Measurements from ENCODE around the gene ENG. TPM values are rescaled to one million over a fixed set of nuclear protein-coding genes. Genes with fewer than 3 reads are reported as not detected.

Gene ENG
- total RNA-seq, 1 experiment from 2014 or later: 0.18 TPM

DNA sequence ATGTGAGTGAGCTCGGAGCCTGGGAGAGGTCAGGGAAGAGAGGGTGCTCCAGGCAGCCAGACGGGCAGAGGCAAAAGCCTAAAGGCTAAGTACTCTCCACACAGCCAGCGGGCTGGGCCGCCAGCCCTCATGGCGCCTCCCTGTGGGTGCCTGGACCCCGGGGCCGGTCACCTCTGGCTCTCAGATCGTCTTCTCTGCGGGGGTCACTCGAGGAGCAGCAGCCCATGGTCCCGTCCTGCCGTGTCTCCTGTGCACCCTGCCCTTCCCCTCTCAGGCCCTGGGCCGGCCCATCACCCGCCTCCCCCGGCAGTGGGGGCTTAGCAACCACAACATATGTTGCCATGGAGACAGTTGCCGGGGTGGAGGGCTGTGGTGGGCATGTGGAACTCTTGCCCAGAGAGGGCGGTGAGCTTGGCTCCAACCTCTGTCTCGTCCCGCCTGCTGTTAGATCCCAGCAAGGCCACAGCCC lies 18.8 kb upstream of the ENG start:
- Mint-ChIP-seq H3K4me3 (ENCODE audit: unreplicated experiment) (no peak overlapping the region), H3K36me3 (ENCODE audit: insufficient read depth, unreplicated experiment) (peaks cover 7% of the 10 kb centered on the region), H3K9me3 (ENCODE audit: unreplicated experiment) (no peaks in the 10 kb centered on the region), H3K27me3 (ENCODE audit: insufficient read depth, unreplicated experiment) (no peaks in the 10 kb centered on the region), H3K4me1 (ENCODE audit: low read depth, unreplicated experiment) (peaks cover 4% of the 10 kb centered on the region), H3K27ac (ENCODE audit: unreplicated experiment) (no peak overlapping the region)
- H3K36me3 ChIP-seq (ENCODE audit: control insufficient read depth, insufficient read depth, low read length): no peaks in the 10 kb centered on the region
- intact Hi-C loops (cut with micrococcal nuclease; ENCODE audit: unreplicated experiment): loop anchor here (5.0 kb wide), 1 partner anchor 44 kb away; the partner anchor contains the start of gene ST6GALNAC4
- ChIA-PET CTCF (interaction anchor here (0.6 to 1.6 kb wide), 2 partner anchors 138 to 152 kb away, joined by 3 to 5 read pairs; partner anchors contain the start of gene TOR2A), POLR2A (no interaction called here)
- DNase-seq: no peak
- no peak overlapping the region for H3K4me3 ChIP-seq (ENCODE audit: low read depth, low read length)
- TF ChIP-seq, protein P1, sequence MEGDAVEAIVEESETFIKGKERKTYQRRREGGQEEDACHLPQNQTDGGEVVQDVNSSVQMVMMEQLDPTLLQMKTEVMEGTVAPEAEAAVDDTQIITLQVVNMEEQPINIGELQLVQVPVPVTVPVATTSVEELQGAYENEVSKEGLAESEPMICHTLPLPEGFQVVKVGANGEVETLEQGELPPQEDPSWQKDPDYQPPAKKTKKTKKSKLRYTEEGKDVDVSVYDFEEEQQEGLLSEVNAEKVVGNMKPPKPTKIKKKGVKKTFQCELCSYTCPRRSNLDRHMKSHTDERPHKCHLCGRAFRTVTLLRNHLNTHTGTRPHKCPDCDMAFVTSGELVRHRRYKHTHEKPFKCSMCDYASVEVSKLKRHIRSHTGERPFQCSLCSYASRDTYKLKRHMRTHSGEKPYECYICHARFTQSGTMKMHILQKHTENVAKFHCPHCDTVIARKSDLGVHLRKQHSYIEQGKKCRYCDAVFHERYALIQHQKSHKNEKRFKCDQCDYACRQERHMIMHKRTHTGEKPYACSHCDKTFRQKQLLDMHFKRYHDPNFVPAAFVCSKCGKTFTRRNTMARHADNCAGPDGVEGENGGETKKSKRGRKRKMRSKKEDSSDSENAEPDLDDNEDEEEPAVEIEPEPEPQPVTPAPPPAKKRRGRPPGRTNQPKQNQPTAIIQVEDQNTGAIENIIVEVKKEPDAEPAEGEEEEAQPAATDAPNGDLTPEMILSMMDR (IDR thresholded peaks at IDR 0.05; ENCODE audit: insufficient read depth in 1 of 2, low read depth in 1 of 2, low read length in 1 of 2, severe bottlenecking in 1 of 2, unreplicated experiment in 1 of 2): no peak
- H3K9me3 ChIP-seq: no peaks in the 10 kb centered on the region
- peaks cover 8% of the 10 kb centered on the region; the same call in 1 of the 2 replicates for H3K4me1 ChIP-seq
- BruUV-seq (replicated peaks): no TSS peak
- no peaks in the 10 kb centered on the region for H3K27me3 ChIP-seq (replicated peaks; ENCODE audit: control insufficient read depth, insufficient read depth, low read length)

DNA sequence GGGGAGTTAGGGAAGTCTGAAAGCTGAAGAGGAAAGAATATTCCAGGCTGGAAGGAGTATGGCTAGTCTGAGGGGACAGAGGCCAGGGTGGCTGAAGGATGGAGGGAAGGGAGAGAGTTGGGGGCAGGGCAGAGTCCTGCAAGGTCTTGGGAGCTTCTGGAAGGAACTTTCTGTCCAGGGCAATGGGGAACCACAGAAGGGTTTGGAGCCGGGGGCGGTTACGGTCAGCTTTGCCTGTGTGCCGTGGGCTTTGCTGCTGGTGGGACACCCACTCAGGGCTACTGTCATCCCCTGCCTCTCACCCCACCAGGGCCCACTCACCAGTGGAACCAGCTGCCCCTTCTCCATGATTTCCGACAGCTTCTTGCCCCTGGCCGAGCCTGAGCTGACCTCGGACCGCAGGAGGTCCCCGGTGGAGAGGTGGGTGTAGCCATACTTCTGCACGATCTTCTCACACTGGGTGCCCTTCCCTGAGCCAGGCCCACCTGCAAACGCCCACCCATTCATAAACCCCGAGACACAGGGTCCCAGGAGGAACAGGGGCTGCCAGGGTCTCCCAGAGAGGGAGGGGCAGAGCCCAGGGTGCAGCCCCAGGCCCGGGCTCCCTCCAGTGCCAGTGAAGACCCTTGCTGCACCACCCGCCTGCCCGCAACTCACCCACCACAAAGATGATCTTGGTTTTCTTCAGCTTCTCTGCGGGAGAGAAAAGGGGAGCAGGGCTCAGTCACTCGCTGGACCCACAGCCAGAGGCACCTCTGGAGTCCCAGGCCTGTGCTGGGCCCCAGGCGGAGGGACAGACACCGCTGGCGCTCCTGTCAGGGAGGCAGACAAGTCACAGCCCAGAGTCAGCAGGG lies 18.1 kb upstream of the ENG start:
- Histone ChIP-seq H3K36me3 (ENCODE audit: control insufficient read depth, insufficient read depth, low read length) (no peaks in the 10 kb centered on the region), H3K4me3 (ENCODE audit: low read depth, low read length) (no peak overlapping the region), H3K9me3 (no peaks in the 10 kb centered on the region), H3K27me3 (replicated peaks; ENCODE audit: control insufficient read depth, insufficient read depth, low read length) (no peaks in the 10 kb centered on the region), H3K4me1 (0 out of 2 replicates have a peak, but pooled peaks cover 3% of the 10 kb centered on the region)
- POLR2A ChIA-PET: interaction anchor here (0.5 kb wide), 1 partner anchor 49 kb away, joined by 6 read pairs; no protein-coding TSS in a partner anchor
- no peak overlapping the region for H3K4me3 Mint-ChIP-seq (ENCODE audit: unreplicated experiment)
- TF ChIP-seq, protein P1 (IDR thresholded peaks at IDR 0.05; ENCODE audit: insufficient read depth in 1 of 2, low read depth in 1 of 2, low read length in 1 of 2, severe bottlenecking in 1 of 2, unreplicated experiment in 1 of 2): no peak
- CTCF ChIA-PET: interaction anchor here (0.6 to 1.6 kb wide), 2 partner anchors 138 to 151 kb away, joined by 3 to 5 read pairs; partner anchors contain the start of gene TOR2A
- intact Hi-C loops (cut with micrococcal nuclease; ENCODE audit: unreplicated experiment): loop anchor here (5.0 kb wide), 1 partner anchor 45 kb away; the partner anchor contains the start of gene ST6GALNAC4
- H3K9me3 Mint-ChIP-seq (ENCODE audit: unreplicated experiment): no peaks in the 10 kb centered on the region
- no peak for DNase-seq
- no peak overlapping the region for H3K27ac Mint-ChIP-seq (ENCODE audit: unreplicated experiment)
- H3K36me3 Mint-ChIP-seq (ENCODE audit: insufficient read depth, unreplicated experiment): peaks cover 7% of the 10 kb centered on the region
- no peaks in the 10 kb centered on the region for H3K27me3 Mint-ChIP-seq (ENCODE audit: insufficient read depth, unreplicated experiment)
- no TSS peak for BruUV-seq (replicated peaks)
- H3K4me1 Mint-ChIP-seq (ENCODE audit: low read depth, unreplicated experiment): peaks cover 4% of the 10 kb centered on the region

DNA sequence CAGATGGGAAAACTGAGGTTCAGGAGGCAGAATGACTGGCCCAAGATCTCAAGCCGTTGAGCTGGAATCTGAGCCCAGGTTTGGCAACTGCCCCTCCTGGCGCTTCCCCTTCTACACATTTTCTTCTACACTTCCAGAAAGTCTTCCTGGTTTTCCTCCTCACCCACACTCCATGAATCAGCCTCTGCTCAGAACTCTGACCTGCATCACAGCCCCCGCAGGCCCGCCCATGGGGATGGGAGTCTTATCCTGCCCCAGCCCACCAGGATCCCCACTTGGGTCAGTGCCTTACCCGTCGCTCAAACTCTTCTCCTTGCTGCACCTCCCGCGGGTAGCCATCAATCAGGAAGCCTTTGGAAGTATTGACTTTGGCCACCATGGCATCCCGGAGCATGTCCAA lies 17.1 kb upstream of the ENG start:
- H3K27me3 Mint-ChIP-seq (ENCODE audit: insufficient read depth, unreplicated experiment): no peaks in the 10 kb centered on the region
- H3K36me3 ChIP-seq (ENCODE audit: control insufficient read depth, insufficient read depth, low read length): no peaks in the 10 kb centered on the region
- H3K4me3 ChIP-seq (ENCODE audit: low read depth, low read length): no peak overlapping the region
- no peaks in the 10 kb centered on the region for H3K4me1 ChIP-seq
- intact Hi-C loops (cut with micrococcal nuclease; ENCODE audit: unreplicated experiment): loop anchor here (2.0 to 5.0 kb wide), 3 partner anchors 46 to 281 kb away; partner anchors contain the start of genes FPGS and ST6GALNAC4
- TF ChIP-seq, protein P1 (IDR thresholded peaks at IDR 0.05; ENCODE audit: insufficient read depth in 1 of 2, low read depth in 1 of 2, low read length in 1 of 2, severe bottlenecking in 1 of 2, unreplicated experiment in 1 of 2): no peak
- H3K9me3 ChIP-seq: no peaks in the 10 kb centered on the region
- ChIA-PET POLR2A (no interaction called here), CTCF (interaction anchor here (0.6 kb wide), 1 partner anchor 86 kb away, joined by 6 read pairs; the partner anchor contains the start of gene CDK9)
- no peak overlapping the region for H3K27ac Mint-ChIP-seq (ENCODE audit: unreplicated experiment)
- no peaks in the 10 kb centered on the region for H3K9me3 Mint-ChIP-seq (ENCODE audit: unreplicated experiment)
- no TSS peak for BruUV-seq (replicated peaks)
- no peak overlapping the region for H3K4me3 Mint-ChIP-seq (ENCODE audit: unreplicated experiment)
- no peaks in the 10 kb centered on the region for H3K27me3 ChIP-seq (replicated peaks; ENCODE audit: control insufficient read depth, insufficient read depth, low read length)
- no peaks in the 10 kb centered on the region for H3K36me3 Mint-ChIP-seq (ENCODE audit: insufficient read depth, unreplicated experiment)
- H3K4me1 Mint-ChIP-seq (ENCODE audit: low read depth, unreplicated experiment): peaks cover 4% of the 10 kb centered on the region
- no peak for DNase-seq

Measured in Caco-2 (cell line).